HepG2 (cell line): Measurements from ENCODE around the gene MFF. TPM values are rescaled to one million over a fixed set of nuclear protein-coding genes. Genes with fewer than 3 reads are reported as not detected.

Source experiments
- ATAC-seq: fragments of 200-7000 bp; cut with Tn5 transposase; 3 replicates; pipeline ENCODE4 v1.9.1; 2020; ENCODE audit warnings: mild to moderate bottlenecking, moderate library complexity
- BruUV-seq: library from RNA; stranded (reverse); fragments of 400-500 nt; replicated peaks from 2 replicates; lab custom pipeline; 2021; lab: Mats Ljungman, UMichigan
- CTCF ChIA-PET: fragments of 300-600 bp; formaldehyde crosslinking; extraction: SDS; loops from one replicate; lab custom pipeline; 2021; ENCODE audit warnings: low total read pairs, inconsistent platforms, low intra/inter-chr PET ratio; lab: Yijun Ruan, JAX
- POLR2A ChIA-PET: fragments of 350-600 bp; sonication (Branson Sonifier 250); formaldehyde crosslinking; loops from one replicate; lab custom pipeline; 2020; ENCODE audit warnings: antibody characterized with exemption, inconsistent platforms; lab: Yijun Ruan, JAX
- DNase-seq: peaks from one replicate; pipeline ENCODE4 v3.0.0-alpha.2; 2015; ENCODE audit warnings: low spot score
- FAIRE-seq: peaks from 3 replicates; lab custom pipeline; 2011; peaks lifted over from hg19 to GRCh38; lab: Jason Lieb, UNC
- H2AFZ ChIP-seq: one replicate; pipeline ENCODE4 v1.6.1; 2011; ENCODE audit warnings: low read length, inconsistent platforms
- H3K27ac ChIP-seq: fragments of 300-600 bp; 3 replicates; pipeline ENCODE4 v1.8.0; 2011; ENCODE audit warnings: mixed run types, mild to moderate bottlenecking, mixed read lengths, low read length, inconsistent platforms; ENCODE audit not compliant: insufficient read depth; ENCODE audit errors: extremely low read length
- H3K27me3 ChIP-seq, 2 experiments: fragments of 200-600 bp in 1 of 2; 2 replicates in 1 of 2; 3 replicates in 1 of 2; pipeline versions ENCODE4 v1.6.0 to v1.8.0; 2011; ENCODE audit warnings: low read length in 2 of 2, mild to moderate bottlenecking in 2 of 2, moderate library complexity in 2 of 2, inconsistent platforms in 1 of 2; ENCODE audit not compliant: insufficient read depth in 2 of 2, control insufficient read depth in 1 of 2
- H3K36me3 ChIP-seq, 2 experiments: fragments of 200-600 bp in 1 of 2; replicated peaks in 1 of 2; 2 replicates in 1 of 2; 3 replicates in 1 of 2; pipeline versions ENCODE4 v1.5.1 to v1.8.0; 2011; ENCODE audit warnings: low read length in 2 of 2, inconsistent platforms in 1 of 2; ENCODE audit not compliant: insufficient read depth in 2 of 2, control insufficient read depth in 1 of 2
- H3K4me1 ChIP-seq: 2 replicates; pipeline ENCODE4 v1.5.1; 2012; ENCODE audit warnings: low read length, inconsistent platforms; ENCODE audit not compliant: insufficient read depth
- H3K4me2 ChIP-seq: 2 replicates; pipeline ENCODE4 v1.6.0; 2011; ENCODE audit warnings: low read depth, low read length, inconsistent platforms
- H3K4me3 ChIP-seq, 3 experiments: fragments of 200-600 bp in 1 of 3; sonication (generic), shearing (Covaris generic) in 1 of 3; replicated peaks in 1 of 3; 2 replicates each; pipeline ENCODE4 v1.5.1; 2011 to 2016; ENCODE audit warnings: low read length in 3 of 3, inconsistent platforms in 2 of 3, low read depth in 2 of 3, mild to moderate bottlenecking in 2 of 3, control low read depth in 1 of 3, mixed read lengths in 1 of 3; ENCODE audit not compliant: insufficient read depth in 1 of 3
- H3K79me2 ChIP-seq: one replicate; pipeline ENCODE4 v1.6.1; 2011; ENCODE audit warnings: low read length, inconsistent platforms; ENCODE audit not compliant: insufficient read depth
- H3K9ac ChIP-seq: 2 replicates; pipeline ENCODE4 v1.6.0; 2011; ENCODE audit warnings: mild to moderate bottlenecking, low read depth, low read length, inconsistent platforms; ENCODE audit not compliant: insufficient read depth
- H3K9me3 ChIP-seq: 2 replicates; pipeline ENCODE4 v1.5.1; 2012; ENCODE audit warnings: mild to moderate bottlenecking, low read length
- H4K20me1 ChIP-seq: 2 replicates; pipeline ENCODE4 v1.6.0; 2011; ENCODE audit warnings: inconsistent platforms, mild to moderate bottlenecking, low read length, moderate library complexity; ENCODE audit not compliant: insufficient read depth
- ARNTL ChIP-seq: sonication (generic); formaldehyde crosslinking; IDR thresholded peaks from 2 replicates; pipeline ENCODE4 v1.4.0; 2020; ENCODE audit warnings: mild to moderate bottlenecking, missing genetic modification reagents
- ATF5 ChIP-seq: sonication (generic); formaldehyde crosslinking; IDR thresholded peaks from 2 replicates; pipeline ENCODE4 v1.4.0; 2020; ENCODE audit warnings: mild to moderate bottlenecking, low read depth, missing genetic modification reagents
- FOXJ3 ChIP-seq: sonication (generic); formaldehyde crosslinking; IDR thresholded peaks from 2 replicates; pipeline ENCODE4 v1.4.0; 2020; ENCODE audit warnings: missing genetic modification reagents, mild to moderate bottlenecking, borderline replicate concordance
- FOXO1 ChIP-seq: sonication (generic); formaldehyde crosslinking; IDR thresholded peaks from 2 replicates; pipeline ENCODE4 v1.4.0; 2020; ENCODE audit warnings: missing genetic modification reagents
- KDM5A ChIP-seq: fragments of 200-600 bp; sonication (generic); IDR thresholded peaks from 2 replicates; pipeline ENCODE4 v1.7.0; 2018; ENCODE audit warnings: antibody characterized with exemption, mild to moderate bottlenecking, low read length, borderline replicate concordance
- NAIF1 ChIP-seq: sonication (generic); formaldehyde crosslinking; IDR thresholded peaks from 2 replicates; pipeline ENCODE4 v1.5.0; 2020; ENCODE audit warnings: mild to moderate bottlenecking, missing genetic modification reagents, borderline replicate concordance
- PRDM4 ChIP-seq: sonication (generic); formaldehyde crosslinking; IDR thresholded peaks from 2 replicates; pipeline ENCODE4 v1.9.0; 2021; ENCODE audit warnings: missing genetic modification reagents, borderline replicate concordance
- PRPF4 ChIP-seq: fragments of 200-400 bp; formaldehyde crosslinking; IDR thresholded peaks from 2 replicates; pipeline ENCODE4 v1.6.1; 2016; ENCODE audit warnings: low read length, low read depth; ENCODE audit not compliant: poor library complexity, severe bottlenecking
- RAD51 ChIP-seq: fragments of 450-650 bp; IDR thresholded peaks from 2 replicates; pipeline ENCODE4 v1.6.1; 2016; ENCODE audit warnings: borderline replicate concordance
- SAP130 ChIP-seq: IDR thresholded peaks from 2 replicates; pipeline ENCODE4 v1.6.1; 2016; ENCODE audit warnings: low read depth
- THAP11 ChIP-seq: IDR thresholded peaks from 2 replicates; pipeline ENCODE4 v1.6.1; 2016; ENCODE audit warnings: missing biosample characterization, missing genetic modification reagents
- ZNF343 ChIP-seq: sonication (generic); formaldehyde crosslinking; IDR thresholded peaks from 2 replicates; pipeline ENCODE4 v1.4.0; 2020; ENCODE audit warnings: mild to moderate bottlenecking, missing genetic modification reagents
- ZNF563 ChIP-seq: sonication (generic); formaldehyde crosslinking; IDR thresholded peaks from 2 replicates; pipeline ENCODE4 v1.8.0; 2022; ENCODE audit warnings: mild to moderate bottlenecking, moderate library complexity, missing genetic modification reagents
- ZNF7 ChIP-seq: IDR thresholded peaks from 2 replicates; pipeline ENCODE4 v1.6.1; 2016; ENCODE audit warnings: missing biosample characterization, missing genetic modification reagents
- ZNF775 ChIP-seq: sonication (generic); formaldehyde crosslinking; IDR thresholded peaks from 2 replicates; pipeline ENCODE4 v1.4.0; 2020; ENCODE audit warnings: missing genetic modification reagents, mild to moderate bottlenecking, moderate library complexity, borderline replicate concordance
- ZUFSP ChIP-seq: sonication (generic); formaldehyde crosslinking; IDR thresholded peaks from 2 replicates; pipeline ENCODE4 v1.9.0; 2021; ENCODE audit warnings: missing genetic modification reagents, mild to moderate bottlenecking, borderline replicate concordance
- WGBS: methylation state at CpG from one replicate; pipeline ENCODE4 v1.1.6; 2017; ENCODE audit warnings: low lambda C conversion rate; 5-methylcytosine and 5-hydroxymethylcytosine counted together
- in situ Hi-C: cut with HindIII; loops from 2 replicates; pipeline ENCODE4 v1.10.0; 2017; ENCODE audit warnings: low pct_unique_long_range_greater_than_20kb; ENCODE audit not compliant: extremely low pct_ligation_motif_present
- intact Hi-C: fragments of 100-400 bp; cut with micrococcal nuclease; formaldehyde crosslinking; loops from one replicate; pipeline ENCODE4 v1.10.0; 2022; ENCODE audit not compliant: unreplicated experiment
- polyA plus RNA-seq, 8 experiments: library from polyadenylated mRNA; depleted of rRNA in 3 of 8; stranded (reverse) in 7 of 8; unstranded in 1 of 8; fragments of >200 nt; fragmentation: Illumina TruSeq in 4 of 8; extraction: Trizol in 4 of 8; gene quantifications; 2 replicates each; pipeline versions ENCODE4 v1.2.1 to v1.2.3, GENCODE V29; 2011 to 2016; ENCODE audit warnings: low read depth in 4 of 8, missing spikeins in 1 of 8, mixed read lengths in 1 of 8; ENCODE audit not compliant: insufficient read depth in 1 of 8
- total RNA-seq, 5 experiments: library from RNA; depleted of rRNA; stranded (reverse); fragments of >200 nt; fragmentation: Illumina TruSeq; extraction: Trizol; gene quantifications; 2 replicates each; pipeline ENCODE4 v1.2.3, GENCODE V29; 2016; ENCODE audit warnings: low read depth in 1 of 5

MFF gene
- total and polyA plus RNA-seq, 2 of the 13 experiments (the other 11 are each of a cell fraction or from before 2014, with no cell fraction given) = 81.9 to 156 TPM

- intact Hi-C loops = no loop called here
- no peak for TF ChIP-seq PRPF4
- no peak for TF ChIP-seq FOXJ3
- no peak for TF ChIP-seq ARNTL (CRISPR knock-in tag)
- no peak for TF ChIP-seq FOXO1 (CRISPR knock-in tag)
- CTCF ChIA-PET = no interaction called here
- Histone ChIP-seq H3K9ac (no peak overlapping the region), H3K4me1 (peaks cover 15% of the 10 kb centered on the region), H3K4me2 (no peak overlapping the region), H3K4me3 (no peak overlapping the region), H2AFZ (no peak overlapping the region), H3K27ac (no peak overlapping the region), H3K9me3 (no peaks in the 10 kb centered on the region), H3K79me2 (no peaks in the 10 kb centered on the region), H3K27me3 (no peaks in the 10 kb centered on the region), H3K36me3 (no peaks in the 10 kb centered on the region; a peak in 1 of 5 replicates), H4K20me1 (no peaks in the 10 kb centered on the region)
- ATAC-seq (no peak), DNase-seq (no peak), FAIRE-seq (no peak)
- in situ Hi-C loops = no loop called here
- no TSS peak for BruUV-seq
- WGBS = 79% methylated on average over 1 of the region's 1 CpG
- POLR2A ChIA-PET = no interaction called here
Measured at GRCh38 chr2:227301523-227301922, 23.5 kb upstream of the MFF start.

GRCh38 chr2:227308784-227309183, 16.3 kb upstream of the MFF start:
- no TSS peak for BruUV-seq
- FAIRE-seq (no peak), ATAC-seq (no peak), DNase-seq (no peak)
- Histone ChIP-seq H3K9ac (no peak overlapping the region), H3K4me1 (peaks cover 61% of the 10 kb centered on the region), H3K4me3 (no peak overlapping the region), H4K20me1 (no peaks in the 10 kb centered on the region), H3K27ac (no peak overlapping the region), H3K27me3 (no peaks in the 10 kb centered on the region), H3K79me2 (no peaks in the 10 kb centered on the region), H2AFZ (no peak overlapping the region), H3K9me3 (no peaks in the 10 kb centered on the region), H3K4me2 (no peak overlapping the region), H3K36me3 (no peaks in the 10 kb centered on the region; a peak in 1 of 5 replicates)
- intact Hi-C loops (no loop called here), in situ Hi-C loops (no loop called here)
- ChIA-PET POLR2A (no interaction called here), CTCF (no interaction called here)
- 90% methylated on average over 4 of the region's 4 CpGs for WGBS
- TF ChIP-seq ZUFSP (CRISPR knock-in tag) (no peak), ZNF775 (CRISPR knock-in tag) (no peak), NAIF1 (CRISPR knock-in tag) (no peak), SAP130 (no peak), ATF5 (CRISPR knock-in tag) (no peak), RAD51 (no peak), PRDM4 (no peak), ZNF7 (CRISPR knock-in tag) (no peak), ZNF563 (CRISPR knock-in tag) (no peak), THAP11 (CRISPR knock-in tag) (no peak), KDM5A (no peak), ZNF343 (no peak)
